Mononuclear cell (primary cell): ENCODE data around the gene GTF2F1. TPM values are rescaled to one million over a fixed set of nuclear protein-coding genes. Genes with fewer than 3 reads are reported as not detected.
"Not testable (repeated sequence)": the region's sequence is repeated elsewhere in the genome, so short reads cannot be mapped to it uniquely, and the experiment has no call there.

ENCODE experiments used
- H3K27me3 ChIP-seq: 2 replicates; pipeline ENCODE4 v1.6.0; 2011; ENCODE audit warnings: low read length, control low read depth; ENCODE audit not compliant: insufficient read depth
- H3K4me1 ChIP-seq: 2 replicates; pipeline ENCODE4 v1.5.1; 2011; ENCODE audit warnings: mild to moderate bottlenecking, low read length, control low read depth; ENCODE audit not compliant: insufficient read depth
- H3K4me3 ChIP-seq: 2 replicates; pipeline ENCODE4 v1.5.1; 2011; ENCODE audit warnings: mild to moderate bottlenecking, low read length, moderate library complexity
- H3K9me3 ChIP-seq: 2 replicates; pipeline ENCODE4 v1.5.1; 2011; ENCODE audit warnings: low read depth, mild to moderate bottlenecking, control low read depth, low read length
- total RNA-seq: library from RNA; depleted of rRNA; stranded (reverse); fragments of >200 nt; gene quantifications from one replicate; pipeline ENCODE4 v1.2.3, GENCODE V29; 2012

GTF2F1 gene
- total RNA-seq, 1 donor = 35.5 TPM

GRCh38 chr19:6409346-6409745, 16.4 kb upstream of the GTF2F1 start:
- Histone ChIP-seq H3K4me1 (no peaks in the 10 kb centered on the region), H3K9me3 (no peaks in the 10 kb centered on the region), H3K27me3 (no peaks in the 10 kb centered on the region)

GRCh38 chr19:6406401-6406800, 13.4 kb upstream of the GTF2F1 start:
- Histone ChIP-seq H3K9me3 (no peaks in the 10 kb centered on the region), H3K4me3 (no peak overlapping the region), H3K4me1 (no peaks in the 10 kb centered on the region), H3K27me3 (no peaks in the 10 kb centered on the region)

More at GRCh38 chr19:6409346-6409745, 16.4 kb upstream of the GTF2F1 start:
- no peak overlapping the region for H3K4me3 ChIP-seq

GRCh38 chr19:6402837-6403608, 10.1 kb upstream of the GTF2F1 start:
- Histone ChIP-seq H3K9me3 (no peaks in the 10 kb centered on the region), H3K4me3 (no peak overlapping the region), H3K4me1 (no peaks in the 10 kb centered on the region), H3K27me3 (no peaks in the 10 kb centered on the region)

- Histone ChIP-seq H3K4me1 (no peaks in the 10 kb centered on the region), H3K4me3 (no peak overlapping the region)
These were observed 9.1 kb upstream of the GTF2F1 start for GRCh38 chr19:6402058-6402457.

GRCh38 chr19:6400062-6400944, 7.3 kb upstream of the GTF2F1 start:
- not testable (repeated sequence) for H3K27me3 ChIP-seq, H3K4me1 ChIP-seq, H3K4me3 ChIP-seq, H3K9me3 ChIP-seq

More at GRCh38 chr19:6402058-6402457, 9.1 kb upstream of the GTF2F1 start:
- H3K9me3 ChIP-seq = no peaks in the 10 kb centered on the region
- H3K27me3 ChIP-seq = no peaks in the 10 kb centered on the region

- H3K27me3 ChIP-seq = no peaks in the 10 kb centered on the region
- no peak overlapping the region for H3K4me3 ChIP-seq
- H3K4me1 ChIP-seq = peaks cover 19% of the 10 kb centered on the region
- no peaks in the 10 kb centered on the region for H3K9me3 ChIP-seq
These were observed 3.3 kb upstream of the GTF2F1 start for GRCh38 chr19:6396305-6396704.

- peaks cover 19% of the 10 kb centered on the region for H3K4me1 ChIP-seq
- H3K9me3 ChIP-seq = no peaks in the 10 kb centered on the region
- no peaks in the 10 kb centered on the region for H3K27me3 ChIP-seq
- no peak overlapping the region for H3K4me3 ChIP-seq
These were observed 1.9 kb upstream of the GTF2F1 start for GRCh38 chr19:6394831-6395230.

GRCh38 chr19:6393983-6394412, 1.0 kb upstream of the GTF2F1 start:
- H3K9me3 ChIP-seq = no peaks in the 10 kb centered on the region
- peak overlapping the region; percentile 88 for H3K4me3 ChIP-seq
- peaks cover 19% of the 10 kb centered on the region for H3K4me1 ChIP-seq
- no peaks in the 10 kb centered on the region for H3K27me3 ChIP-seq

GRCh38 chr19:6392221-6393073, 517 bp downstream of the GTF2F1 start:
- Histone ChIP-seq H3K4me1 (peaks cover 19% of the 10 kb centered on the region), H3K27me3 (no peaks in the 10 kb centered on the region), H3K9me3 (no peaks in the 10 kb centered on the region), H3K4me3 (peak overlapping the region; percentile 88)

- H3K27me3 ChIP-seq = no peaks in the 10 kb centered on the region
- no peak overlapping the region for H3K4me3 ChIP-seq
- no peaks in the 10 kb centered on the region for H3K9me3 ChIP-seq
- H3K4me1 ChIP-seq = peaks cover 9% of the 10 kb centered on the region
These were observed 5.6 kb downstream of the GTF2F1 start for GRCh38 chr19:6387372-6387771.

- no peaks in the 10 kb centered on the region for H3K9me3 ChIP-seq
- no peaks in the 10 kb centered on the region for H3K27me3 ChIP-seq
- no peaks in the 10 kb centered on the region for H3K4me1 ChIP-seq
- H3K4me3 ChIP-seq = no peak overlapping the region
These were observed 8.6 kb downstream of the GTF2F1 start for GRCh38 chr19:6384381-6384780.

GRCh38 chr19:6383188-6383587, 9.8 kb downstream of the GTF2F1 start:
- Histone ChIP-seq H3K4me1 (no peaks in the 10 kb centered on the region), H3K9me3 (no peaks in the 10 kb centered on the region), H3K27me3 (no peaks in the 10 kb centered on the region), H3K4me3 (no peak overlapping the region)

- no peak overlapping the region for H3K4me3 ChIP-seq
- no peaks in the 10 kb centered on the region for H3K9me3 ChIP-seq
- no peaks in the 10 kb centered on the region for H3K27me3 ChIP-seq
- no peaks in the 10 kb centered on the region for H3K4me1 ChIP-seq
These were observed 11.8 kb downstream of the GTF2F1 start for GRCh38 chr19:6381030-6381750.

- no peaks in the 10 kb centered on the region for H3K9me3 ChIP-seq
- no peaks in the 10 kb centered on the region for H3K4me1 ChIP-seq
- H3K27me3 ChIP-seq = no peaks in the 10 kb centered on the region
- no peak overlapping the region for H3K4me3 ChIP-seq
These were observed 13.2 kb downstream of the GTF2F1 start for GRCh38 chr19:6379744-6380143.
